B cell (primary cell): ENCODE data around the gene DPCD.

Experiments used
- CTCF ChIP-seq: fragments of 200-600 bp; IDR thresholded peaks from one replicate; pipeline ENCODE4 v1.8.0; 2022; ENCODE audit warnings: antibody characterized with exemption, mild to moderate bottlenecking
- EZH2 ChIP-seq: IDR thresholded peaks from 2 replicates; pipeline ENCODE4 v1.6.1; 2012; ENCODE audit warnings: borderline replicate concordance, low read depth, mild to moderate bottlenecking, moderate library complexity, low read length; ENCODE audit not compliant: insufficient read depth, poor library complexity, severe bottlenecking

- TF ChIP-seq CTCF (no peak), EZH2 (no peak)
Observed at GRCh38 chr10:101545898-101546297, 42.2 kb upstream of the DPCD start.
